ENCODE measurements around the gene POU3F3. TPM values are rescaled to one million over a fixed set of nuclear protein-coding genes. Genes with fewer than 3 reads are reported as not detected.
A peak's percentile ranks its signal among the peaks of the same experiment; 100 is the strongest.

Gene POU3F3
- total RNA-seq, 1 donor, result not detected

GRCh38 chr2:104851291-104852089 is 2.4 kb upstream of the POU3F3 start:
- no peak overlapping the region for H3K4me3 ChIP-seq (ENCODE audit: low read depth, low read length)
- DNase-seq (ENCODE audit: low read depth), result no peak
- TF ChIP-seq, protein P1, sequence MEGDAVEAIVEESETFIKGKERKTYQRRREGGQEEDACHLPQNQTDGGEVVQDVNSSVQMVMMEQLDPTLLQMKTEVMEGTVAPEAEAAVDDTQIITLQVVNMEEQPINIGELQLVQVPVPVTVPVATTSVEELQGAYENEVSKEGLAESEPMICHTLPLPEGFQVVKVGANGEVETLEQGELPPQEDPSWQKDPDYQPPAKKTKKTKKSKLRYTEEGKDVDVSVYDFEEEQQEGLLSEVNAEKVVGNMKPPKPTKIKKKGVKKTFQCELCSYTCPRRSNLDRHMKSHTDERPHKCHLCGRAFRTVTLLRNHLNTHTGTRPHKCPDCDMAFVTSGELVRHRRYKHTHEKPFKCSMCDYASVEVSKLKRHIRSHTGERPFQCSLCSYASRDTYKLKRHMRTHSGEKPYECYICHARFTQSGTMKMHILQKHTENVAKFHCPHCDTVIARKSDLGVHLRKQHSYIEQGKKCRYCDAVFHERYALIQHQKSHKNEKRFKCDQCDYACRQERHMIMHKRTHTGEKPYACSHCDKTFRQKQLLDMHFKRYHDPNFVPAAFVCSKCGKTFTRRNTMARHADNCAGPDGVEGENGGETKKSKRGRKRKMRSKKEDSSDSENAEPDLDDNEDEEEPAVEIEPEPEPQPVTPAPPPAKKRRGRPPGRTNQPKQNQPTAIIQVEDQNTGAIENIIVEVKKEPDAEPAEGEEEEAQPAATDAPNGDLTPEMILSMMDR (IDR thresholded peaks at IDR 0.05; ENCODE audit: insufficient read depth, low read depth, low read length), result no peak

GRCh38 chr2:104852090-104852666 is 1.7 kb upstream of the POU3F3 start:
- TF ChIP-seq, protein P1 (IDR thresholded peaks at IDR 0.05; ENCODE audit: insufficient read depth, low read depth, low read length), result no peak
- no peak for DNase-seq (ENCODE audit: low read depth)
- no peak overlapping the region for H3K4me3 ChIP-seq (ENCODE audit: low read depth, low read length)

DNA sequence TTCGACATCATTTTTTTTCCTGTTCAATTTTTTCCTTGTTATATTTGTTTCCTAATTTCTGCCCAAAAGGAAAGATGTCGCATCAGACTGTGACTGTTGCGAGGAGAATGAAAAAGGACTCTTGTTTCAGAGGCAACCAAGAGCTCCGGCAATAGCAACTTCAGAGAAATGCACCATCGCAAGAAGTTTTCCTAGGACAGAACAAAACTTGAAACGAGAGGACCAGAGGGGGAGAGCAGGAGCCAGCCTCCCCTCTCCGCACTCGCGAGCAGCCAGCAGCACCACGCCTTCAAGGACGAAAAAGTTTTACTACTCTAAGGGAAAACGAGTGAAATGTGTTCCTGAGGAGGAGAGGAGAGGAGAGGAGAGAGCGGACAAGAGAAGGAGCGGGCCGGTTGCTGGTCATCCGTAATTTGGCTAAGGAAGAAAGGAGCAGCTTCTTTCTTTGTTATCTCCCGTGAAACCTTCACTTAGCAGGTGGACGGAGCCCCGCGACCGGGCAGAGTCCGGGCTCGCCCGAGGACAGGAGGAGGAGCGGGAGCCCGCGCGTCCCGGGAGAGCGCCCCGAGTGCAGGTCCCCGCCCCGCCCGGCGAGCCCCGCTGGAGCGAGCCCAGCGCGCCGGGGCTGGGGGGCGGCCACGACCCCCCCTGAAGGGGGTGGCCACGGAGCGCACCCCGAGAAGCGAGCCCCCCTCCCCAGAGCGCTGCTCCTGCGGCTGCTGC is 744 bp downstream of the POU3F3 start:
- no peak for DNase-seq (ENCODE audit: low read depth)
- TF ChIP-seq, protein P1 (IDR thresholded peaks at IDR 0.05; ENCODE audit: insufficient read depth, low read depth, low read length), result no peak
- no peak overlapping the region for H3K4me3 ChIP-seq (ENCODE audit: low read depth, low read length)

DNA sequence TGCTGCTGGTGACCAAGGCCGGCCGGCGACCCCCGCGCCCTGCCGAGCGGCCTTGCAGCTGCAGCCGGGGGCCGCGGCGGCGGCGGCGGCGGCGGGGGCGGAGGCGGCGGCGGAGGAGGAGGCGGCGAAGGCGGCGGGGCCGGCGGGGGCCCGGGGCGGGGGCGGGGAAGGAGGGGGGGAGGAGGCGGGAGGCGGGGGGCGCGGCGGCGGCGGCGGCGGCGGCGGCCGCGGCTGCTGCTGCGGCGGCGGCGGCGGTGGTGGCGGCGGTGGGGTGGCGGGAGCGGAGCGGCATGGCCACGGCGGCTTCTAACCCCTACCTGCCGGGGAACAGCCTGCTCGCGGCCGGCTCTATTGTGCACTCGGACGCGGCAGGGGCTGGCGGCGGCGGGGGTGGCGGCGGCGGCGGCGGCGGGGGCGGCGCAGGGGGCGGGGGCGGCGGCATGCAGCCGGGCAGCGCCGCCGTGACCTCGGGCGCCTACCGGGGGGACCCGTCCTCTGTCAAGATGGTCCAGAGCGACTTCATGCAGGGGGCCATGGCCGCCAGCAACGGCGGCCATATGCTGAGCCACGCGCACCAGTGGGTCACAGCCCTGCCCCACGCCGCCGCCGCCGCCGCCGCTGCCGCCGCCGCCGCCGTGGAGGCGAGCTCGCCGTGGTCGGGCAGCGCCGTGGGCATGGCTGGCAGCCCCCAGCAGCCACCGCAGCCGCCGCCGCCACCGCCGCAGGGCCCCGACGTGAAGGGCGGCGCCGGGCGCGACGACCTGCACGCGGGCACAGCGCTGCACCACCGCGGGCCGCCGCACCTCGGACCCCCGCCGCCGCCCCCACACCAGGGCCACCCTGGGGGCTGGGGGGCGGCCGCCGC is 1.5 kb downstream of the POU3F3 start:
- TF ChIP-seq, protein P1 (IDR thresholded peaks at IDR 0.05; ENCODE audit: insufficient read depth, low read depth, low read length), result no peak
- DNase-seq (ENCODE audit: low read depth), result no peak
- no peak overlapping the region for H3K4me3 ChIP-seq (ENCODE audit: low read depth, low read length)

DNA sequence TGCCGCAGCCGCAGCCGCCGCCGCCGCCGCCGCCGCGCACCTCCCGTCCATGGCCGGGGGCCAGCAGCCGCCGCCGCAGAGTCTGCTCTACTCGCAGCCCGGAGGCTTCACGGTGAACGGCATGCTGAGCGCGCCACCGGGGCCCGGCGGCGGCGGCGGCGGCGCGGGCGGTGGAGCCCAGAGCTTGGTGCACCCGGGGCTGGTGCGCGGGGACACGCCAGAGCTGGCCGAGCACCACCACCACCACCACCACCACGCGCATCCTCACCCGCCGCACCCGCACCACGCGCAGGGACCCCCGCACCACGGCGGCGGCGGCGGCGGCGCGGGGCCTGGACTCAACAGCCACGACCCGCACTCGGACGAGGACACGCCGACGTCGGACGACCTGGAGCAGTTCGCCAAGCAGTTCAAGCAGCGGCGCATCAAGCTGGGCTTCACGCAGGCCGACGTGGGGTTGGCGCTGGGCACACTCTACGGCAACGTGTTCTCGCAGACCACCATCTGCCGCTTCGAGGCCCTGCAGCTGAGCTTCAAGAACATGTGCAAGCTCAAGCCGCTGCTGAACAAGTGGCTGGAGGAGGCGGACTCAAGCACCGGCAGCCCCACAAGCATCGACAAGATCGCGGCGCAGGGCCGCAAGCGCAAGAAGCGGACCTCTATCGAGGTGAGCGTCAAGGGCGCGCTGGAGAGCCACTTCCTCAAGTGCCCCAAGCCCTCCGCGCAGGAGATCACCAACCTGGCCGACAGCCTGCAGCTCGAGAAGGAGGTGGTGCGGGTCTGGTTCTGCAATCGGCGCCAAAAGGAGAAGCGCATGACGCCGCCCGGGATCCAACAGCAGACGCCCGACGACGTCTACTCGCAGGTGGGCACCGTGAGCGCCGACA is 2.4 kb downstream of the POU3F3 start:
- TF ChIP-seq, protein P1 (IDR thresholded peaks at IDR 0.05; ENCODE audit: insufficient read depth, low read depth, low read length), result no peak
- H3K4me3 ChIP-seq (ENCODE audit: low read depth, low read length), result no peak overlapping the region
- no peak for DNase-seq (ENCODE audit: low read depth)

- no peak for DNase-seq (ENCODE audit: low read depth)
- peak overlapping the region; percentile 0 for H3K4me3 ChIP-seq (ENCODE audit: low read depth, low read length)
- TF ChIP-seq, protein P1 (IDR thresholded peaks at IDR 0.05; ENCODE audit: insufficient read depth, low read depth, low read length), result no peak
Observed at GRCh38 chr2:104856973-104857261, 3.0 kb downstream of the POU3F3 start.
